Measurements from ENCODE around the gene XYLT1.

GRCh38 chr16:17229766-17230165 is 241.0 kb downstream of the XYLT1 start:
- TF ChIP-seq, protein P1, sequence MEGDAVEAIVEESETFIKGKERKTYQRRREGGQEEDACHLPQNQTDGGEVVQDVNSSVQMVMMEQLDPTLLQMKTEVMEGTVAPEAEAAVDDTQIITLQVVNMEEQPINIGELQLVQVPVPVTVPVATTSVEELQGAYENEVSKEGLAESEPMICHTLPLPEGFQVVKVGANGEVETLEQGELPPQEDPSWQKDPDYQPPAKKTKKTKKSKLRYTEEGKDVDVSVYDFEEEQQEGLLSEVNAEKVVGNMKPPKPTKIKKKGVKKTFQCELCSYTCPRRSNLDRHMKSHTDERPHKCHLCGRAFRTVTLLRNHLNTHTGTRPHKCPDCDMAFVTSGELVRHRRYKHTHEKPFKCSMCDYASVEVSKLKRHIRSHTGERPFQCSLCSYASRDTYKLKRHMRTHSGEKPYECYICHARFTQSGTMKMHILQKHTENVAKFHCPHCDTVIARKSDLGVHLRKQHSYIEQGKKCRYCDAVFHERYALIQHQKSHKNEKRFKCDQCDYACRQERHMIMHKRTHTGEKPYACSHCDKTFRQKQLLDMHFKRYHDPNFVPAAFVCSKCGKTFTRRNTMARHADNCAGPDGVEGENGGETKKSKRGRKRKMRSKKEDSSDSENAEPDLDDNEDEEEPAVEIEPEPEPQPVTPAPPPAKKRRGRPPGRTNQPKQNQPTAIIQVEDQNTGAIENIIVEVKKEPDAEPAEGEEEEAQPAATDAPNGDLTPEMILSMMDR (IDR thresholded peaks at IDR 0.05) = no peak
- TF ChIP-seq POLR2A (IDR thresholded peaks at IDR 0.05) = no peak
